A549 treated with ZK216348 at 1 μM for 4 hours (cell line): Measurements from ENCODE around the gene LNPEP. TPM values are rescaled to one million over a fixed set of nuclear protein-coding genes. Genes with fewer than 3 reads are reported as not detected.

Source experiments
- total RNA-seq: library from RNA; stranded (reverse); fragments of 200-300 nt; extraction: Qiagen RNA extraction; gene quantifications from 5 replicates; pipeline ENCODE4 v1.2.3, GENCODE V29; 2022; ENCODE audit warnings: low read depth

The LNPEP gene
- total RNA-seq = 4.3 to 10.0 TPM (median 8.0 TPM) in 5 replicates

GRCh38 chr5:96935559-96936430 lies at the start of gene LNPEP:
TSS of gene LNPEP (plus strand) at chr5:96936080. CDS start at chr5:96936156, 76 bp downstream.

Other genes with a start within 250 kb of the LNPEP start
- gene ERAP1, start 128.1 kb upstream of the LNPEP start, total RNA-seq = 8.3 to 11.5 TPM (median 9.3 TPM) in 5 replicates
- 0.93 to 2.4 TPM (median 1.3 TPM) in 5 replicates for gene ERAP2, start 59.6 kb upstream of the LNPEP start, total RNA-seq
- not detected in 5 replicates for gene LIX1, start 206.5 kb downstream of the LNPEP start, total RNA-seq
- 20.8 to 26.9 TPM (median 24.2 TPM) in 5 replicates for gene RIOK2, start 247.2 kb downstream of the LNPEP start, total RNA-seq